Measurements from ENCODE around the gene GNG11. TPM values are rescaled to one million over a fixed set of nuclear protein-coding genes. Genes with fewer than 3 reads are reported as not detected.

GNG11 gene
- total and polyA plus RNA-seq, 2 experiments from 2014 or later, result 1.6 to 6.3 TPM

DNA sequence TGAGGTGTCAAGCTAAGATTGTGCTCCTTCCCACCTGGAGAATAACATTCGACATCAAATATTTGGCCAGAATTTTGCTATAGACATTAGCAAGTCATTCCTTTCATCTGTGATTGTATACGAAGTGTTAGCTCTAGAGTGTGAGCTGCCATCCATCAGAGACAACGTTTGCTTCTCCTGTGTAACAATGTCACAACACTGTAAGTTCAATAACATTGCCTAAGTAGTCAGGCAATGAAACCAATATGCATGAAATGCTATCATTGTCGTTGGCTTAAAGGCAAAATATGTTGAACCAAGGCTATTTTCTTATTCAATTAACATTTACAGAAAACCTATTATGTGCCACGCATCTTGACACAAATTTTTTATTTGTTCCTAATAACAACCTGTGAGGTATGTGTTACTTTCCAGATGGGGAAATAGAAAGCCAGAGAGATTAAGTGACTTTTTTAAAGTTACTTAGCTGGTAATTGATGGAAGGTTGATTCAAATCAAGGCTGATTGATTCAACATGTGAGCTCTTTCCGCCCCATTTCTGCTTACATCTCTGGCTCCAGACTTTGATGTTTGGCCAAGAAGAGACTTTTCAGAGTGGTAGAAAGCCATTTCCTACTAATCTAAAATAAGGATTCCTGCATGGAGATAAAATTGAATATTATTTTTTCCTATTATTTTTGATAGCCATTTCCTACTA is 50.6 kb downstream of the GNG11 start:
- H4K20me1 ChIP-seq (replicated peaks; ENCODE audit: insufficient read depth), result no peaks in the 10 kb centered on the region
- TF ChIP-seq ZNF114 (CRISPR knock-in tag; IDR thresholded peaks at IDR 0.05) (no peak), EZH2 (IDR thresholded peaks at IDR 0.05; ENCODE audit: low read depth, unreplicated experiment) (no peak), JUNB (IDR thresholded peaks at IDR 0.05; ENCODE audit: unreplicated experiment) (no peak), STAT1 (IDR thresholded peaks at IDR 0.05; ENCODE audit: unreplicated experiment) (no peak), ZNF331 (CRISPR knock-in tag; IDR thresholded peaks at IDR 0.05; ENCODE audit: low read depth) (no peak), NANOG (IDR thresholded peaks at IDR 0.05; ENCODE audit: borderline replicate concordance) (no peak), POLR2AphosphoS5 (IDR thresholded peaks at IDR 0.05; ENCODE audit: low read depth) (no peak)
- TF ChIP-seq, protein P1, sequence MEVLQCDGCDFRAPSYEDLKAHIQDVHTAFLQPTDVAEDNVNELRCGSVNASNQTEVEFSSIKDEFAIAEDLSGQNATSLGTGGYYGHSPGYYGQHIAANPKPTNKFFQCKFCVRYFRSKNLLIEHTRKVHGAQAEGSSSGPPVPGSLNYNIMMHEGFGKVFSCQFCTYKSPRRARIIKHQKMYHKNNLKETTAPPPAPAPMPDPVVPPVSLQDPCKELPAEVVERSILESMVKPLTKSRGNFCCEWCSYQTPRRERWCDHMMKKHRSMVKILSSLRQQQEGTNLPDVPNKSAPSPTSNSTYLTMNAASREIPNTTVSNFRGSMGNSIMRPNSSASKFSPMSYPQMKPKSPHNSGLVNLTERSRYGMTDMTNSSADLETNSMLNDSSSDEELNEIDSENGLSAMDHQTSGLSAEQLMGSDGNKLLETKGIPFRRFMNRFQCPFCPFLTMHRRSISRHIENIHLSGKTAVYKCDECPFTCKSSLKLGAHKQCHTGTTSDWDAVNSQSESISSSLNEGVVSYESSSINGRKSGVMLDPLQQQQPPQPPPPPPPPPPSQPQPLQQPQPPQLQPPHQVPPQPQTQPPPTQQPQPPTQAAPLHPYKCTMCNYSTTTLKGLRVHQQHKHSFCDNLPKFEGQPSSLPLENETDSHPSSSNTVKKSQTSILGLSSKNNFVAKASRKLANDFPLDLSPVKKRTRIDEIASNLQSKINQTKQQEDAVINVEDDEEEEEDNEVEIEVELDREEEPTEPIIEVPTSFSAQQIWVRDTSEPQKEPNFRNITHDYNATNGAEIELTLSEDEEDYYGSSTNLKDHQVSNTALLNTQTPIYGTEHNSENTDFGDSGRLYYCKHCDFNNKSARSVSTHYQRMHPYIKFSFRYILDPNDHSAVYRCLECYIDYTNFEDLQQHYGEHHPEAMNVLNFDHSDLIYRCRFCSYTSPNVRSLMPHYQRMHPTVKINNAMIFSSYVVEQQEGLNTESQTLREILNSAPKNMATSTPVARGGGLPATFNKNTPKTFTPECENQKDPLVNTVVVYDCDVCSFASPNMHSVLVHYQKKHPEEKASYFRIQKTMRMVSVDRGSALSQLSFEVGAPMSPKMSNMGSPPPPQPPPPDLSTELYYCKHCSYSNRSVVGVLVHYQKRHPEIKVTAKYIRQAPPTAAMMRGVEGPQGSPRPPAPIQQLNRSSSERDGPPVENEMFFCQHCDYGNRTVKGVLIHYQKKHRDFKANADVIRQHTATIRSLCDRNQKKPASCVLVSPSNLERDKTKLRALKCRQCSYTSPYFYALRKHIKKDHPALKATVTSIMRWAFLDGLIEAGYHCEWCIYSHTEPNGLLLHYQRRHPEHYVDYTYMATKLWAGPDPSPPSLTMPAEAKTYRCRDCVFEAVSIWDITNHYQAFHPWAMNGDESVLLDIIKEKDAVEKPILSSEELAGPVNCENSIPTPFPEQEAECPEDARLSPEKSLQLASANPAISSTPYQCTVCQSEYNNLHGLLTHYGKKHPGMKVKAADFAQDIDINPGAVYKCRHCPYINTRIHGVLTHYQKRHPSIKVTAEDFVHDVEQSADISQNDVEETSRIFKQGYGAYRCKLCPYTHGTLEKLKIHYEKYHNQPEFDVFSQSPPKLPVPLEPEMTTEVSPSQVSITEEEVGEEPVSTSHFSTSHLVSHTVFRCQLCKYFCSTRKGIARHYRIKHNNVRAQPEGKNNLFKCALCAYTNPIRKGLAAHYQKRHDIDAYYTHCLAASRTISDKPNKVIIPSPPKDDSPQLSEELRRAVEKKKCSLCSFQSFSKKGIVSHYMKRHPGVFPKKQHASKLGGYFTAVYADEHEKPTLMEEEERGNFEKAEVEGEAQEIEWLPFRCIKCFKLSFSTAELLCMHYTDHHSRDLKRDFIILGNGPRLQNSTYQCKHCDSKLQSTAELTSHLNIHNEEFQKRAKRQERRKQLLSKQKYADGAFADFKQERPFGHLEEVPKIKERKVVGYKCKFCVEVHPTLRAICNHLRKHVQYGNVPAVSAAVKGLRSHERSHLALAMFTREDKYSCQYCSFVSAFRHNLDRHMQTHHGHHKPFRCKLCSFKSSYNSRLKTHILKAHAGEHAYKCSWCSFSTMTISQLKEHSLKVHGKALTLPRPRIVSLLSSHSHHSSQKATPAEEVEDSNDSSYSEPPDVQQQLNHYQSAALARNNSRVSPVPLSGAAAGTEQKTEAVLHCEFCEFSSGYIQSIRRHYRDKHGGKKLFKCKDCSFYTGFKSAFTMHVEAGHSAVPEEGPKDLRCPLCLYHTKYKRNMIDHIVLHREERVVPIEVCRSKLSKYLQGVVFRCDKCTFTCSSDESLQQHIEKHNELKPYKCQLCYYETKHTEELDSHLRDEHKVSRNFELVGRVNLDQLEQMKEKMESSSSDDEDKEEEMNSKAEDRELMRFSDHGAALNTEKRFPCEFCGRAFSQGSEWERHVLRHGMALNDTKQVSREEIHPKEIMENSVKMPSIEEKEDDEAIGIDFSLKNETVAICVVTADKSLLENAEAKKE (CRISPR knock-in tag; IDR thresholded peaks at IDR 0.05), result no peak
- TF ChIP-seq, protein P2, sequence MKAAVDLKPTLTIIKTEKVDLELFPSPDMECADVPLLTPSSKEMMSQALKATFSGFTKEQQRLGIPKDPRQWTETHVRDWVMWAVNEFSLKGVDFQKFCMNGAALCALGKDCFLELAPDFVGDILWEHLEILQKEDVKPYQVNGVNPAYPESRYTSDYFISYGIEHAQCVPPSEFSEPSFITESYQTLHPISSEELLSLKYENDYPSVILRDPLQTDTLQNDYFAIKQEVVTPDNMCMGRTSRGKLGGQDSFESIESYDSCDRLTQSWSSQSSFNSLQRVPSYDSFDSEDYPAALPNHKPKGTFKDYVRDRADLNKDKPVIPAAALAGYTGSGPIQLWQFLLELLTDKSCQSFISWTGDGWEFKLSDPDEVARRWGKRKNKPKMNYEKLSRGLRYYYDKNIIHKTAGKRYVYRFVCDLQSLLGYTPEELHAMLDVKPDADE (IDR thresholded peaks at IDR 0.05), result no peak
- H3K9me2 ChIP-seq (ENCODE audit: insufficient read depth), result no peaks in the 10 kb centered on the region
- Mint-ChIP-seq H3K27ac (no peak overlapping the region), H3K4me1 (peaks cover 15% of the 10 kb centered on the region), H3K9me3 (no peaks in the 10 kb centered on the region), H3K4me3 (no peak overlapping the region), H3K36me3 (ENCODE audit: low read depth) (no peaks in the 10 kb centered on the region), H3K27me3 (ENCODE audit: insufficient read depth, low read depth, poor library complexity) (no peaks in the 10 kb centered on the region)
- DNase-seq (ENCODE audit: low spot score), result no peak
- no peak overlapping the region for H3K4me2 ChIP-seq
- no peak for ATAC-seq
- no peaks in the 10 kb centered on the region for H3K36me3 ChIP-seq (ENCODE audit: insufficient read depth)
- H3K27me3 ChIP-seq (ENCODE audit: insufficient read depth), result no peaks in the 10 kb centered on the region
- H3K27ac ChIP-seq (ENCODE audit: low read depth), result no peak overlapping the region
- H3K4me3 ChIP-seq, result no peak overlapping the region
- peaks cover 11% of the 10 kb centered on the region for H3K4me1 ChIP-seq (ENCODE audit: insufficient read depth)
- H3K79me2 ChIP-seq (replicated peaks; ENCODE audit: insufficient read depth), result no peaks in the 10 kb centered on the region
- no peak overlapping the region for H2AFZ ChIP-seq
- H3F3A ChIP-seq (replicated peaks; ENCODE audit: low read depth), result no peaks in the 10 kb centered on the region

Measured in GM23338 (cell line).